ENCODE measurements around the gene NF2. TPM values are rescaled to one million over a fixed set of nuclear protein-coding genes. Genes with fewer than 3 reads are reported as not detected.

NF2 gene
- total and polyA plus RNA-seq, 4 donors, result 8.9 to 49.7 (median 16.3) TPM

GRCh38 chr22:29641042-29641699 is 37.7 kb downstream of the NF2 start:
- no peaks in the 10 kb centered on the region for H3K27me3 ChIP-seq (ENCODE audit: control insufficient read depth in 3 of 3, insufficient read depth in 3 of 3, low read length in 2 of 3)
- TF ChIP-seq CTCF (IDR thresholded peaks at IDR 0.05; ENCODE audit: control extremely low read depth, extremely low read depth), result no peak
- no peak overlapping the region for H3K27ac ChIP-seq (ENCODE audit: low read depth in 1 of 2, low read length in 1 of 2)
- no peak overlapping the region for H3K4me3 ChIP-seq
- no peak overlapping the region for H3K9ac ChIP-seq (ENCODE audit: insufficient read depth in 1 of 2, low read length in 2 of 2)
- WGBS, 2 donors, result 55 to 72% methylated on average over 8 of the region's 8 CpGs
- ATAC-seq (ENCODE audit: insufficient read depth, low FRiP score) (no peak), DNase-seq (no peak)
- peaks cover 0 to 24% (median 17%) of the 10 kb centered on the region in 4 donors for H3K36me3 ChIP-seq (ENCODE audit: control insufficient read depth in 4 of 4, insufficient read depth in 4 of 4, low read length in 4 of 4)
- H3K4me1 ChIP-seq (ENCODE audit: control insufficient read depth in 5 of 5, insufficient read depth in 5 of 5, low read length in 5 of 5), result no peaks in the 10 kb centered on the region
- no peaks in the 10 kb centered on the region for H3K9me3 ChIP-seq (ENCODE audit: control insufficient read depth in 4 of 4, insufficient read depth in 3 of 4, low read length in 3 of 4)

- H3K4me1 ChIP-seq (ENCODE audit: control insufficient read depth in 5 of 5, insufficient read depth in 5 of 5, low read length in 5 of 5), result no peaks in the 10 kb centered on the region
- no peak overlapping the region for H3K9ac ChIP-seq (ENCODE audit: insufficient read depth in 1 of 2, low read length in 2 of 2)
- 79 to 83% methylated on average over 10 of the region's 10 CpGs for WGBS, 2 donors
- peaks cover 3 to 24% (median 16%) of the 10 kb centered on the region in 4 donors for H3K36me3 ChIP-seq (ENCODE audit: control insufficient read depth in 4 of 4, insufficient read depth in 4 of 4, low read length in 4 of 4)
- no peak overlapping the region for H3K27ac ChIP-seq (ENCODE audit: low read depth in 1 of 2, low read length in 1 of 2)
- no peaks in the 10 kb centered on the region for H3K27me3 ChIP-seq (ENCODE audit: control insufficient read depth in 3 of 3, insufficient read depth in 3 of 3, low read length in 2 of 3)
- no peaks in the 10 kb centered on the region for H3K9me3 ChIP-seq (ENCODE audit: control insufficient read depth in 4 of 4, insufficient read depth in 3 of 4, low read length in 3 of 4)
- TF ChIP-seq CTCF (IDR thresholded peaks at IDR 0.05; ENCODE audit: control extremely low read depth, extremely low read depth), result no peak
- no peak for ATAC-seq (ENCODE audit: insufficient read depth, low FRiP score)
- no peak for DNase-seq
- no peak overlapping the region for H3K4me3 ChIP-seq
Observed at GRCh38 chr22:29641700-29642330, 38.4 kb downstream of the NF2 start.

GRCh38 chr22:29642694-29643093 is 39.3 kb downstream of the NF2 start:
- no peaks in the 10 kb centered on the region for H3K9me3 ChIP-seq (ENCODE audit: control insufficient read depth in 4 of 4, insufficient read depth in 3 of 4, low read length in 3 of 4)
- H3K27me3 ChIP-seq (ENCODE audit: control insufficient read depth in 3 of 3, insufficient read depth in 3 of 3, low read length in 2 of 3), result no peaks in the 10 kb centered on the region
- peaks cover 3 to 24% (median 12%) of the 10 kb centered on the region in 4 donors for H3K36me3 ChIP-seq (ENCODE audit: control insufficient read depth in 4 of 4, insufficient read depth in 4 of 4, low read length in 4 of 4)
- ATAC-seq (ENCODE audit: insufficient read depth, low FRiP score) (no peak), DNase-seq (no peak)
- no peak for TF ChIP-seq CTCF (IDR thresholded peaks at IDR 0.05; ENCODE audit: control extremely low read depth, extremely low read depth)
- 81 to 89% methylated on average over 4 of the region's 4 CpGs for WGBS, 2 donors
- H3K4me1 ChIP-seq (ENCODE audit: control insufficient read depth in 5 of 5, insufficient read depth in 5 of 5, low read length in 5 of 5), result no peaks in the 10 kb centered on the region
- no peak overlapping the region for H3K27ac ChIP-seq (ENCODE audit: low read depth in 1 of 2, low read length in 1 of 2)
- H3K4me3 ChIP-seq, result no peak overlapping the region
- H3K9ac ChIP-seq (ENCODE audit: insufficient read depth in 1 of 2, low read length in 2 of 2), result no peak overlapping the region

Data from lung (tissue), 12 donors.